ENCODE results near the gene YPEL4.

The YPEL4 gene

DNA sequence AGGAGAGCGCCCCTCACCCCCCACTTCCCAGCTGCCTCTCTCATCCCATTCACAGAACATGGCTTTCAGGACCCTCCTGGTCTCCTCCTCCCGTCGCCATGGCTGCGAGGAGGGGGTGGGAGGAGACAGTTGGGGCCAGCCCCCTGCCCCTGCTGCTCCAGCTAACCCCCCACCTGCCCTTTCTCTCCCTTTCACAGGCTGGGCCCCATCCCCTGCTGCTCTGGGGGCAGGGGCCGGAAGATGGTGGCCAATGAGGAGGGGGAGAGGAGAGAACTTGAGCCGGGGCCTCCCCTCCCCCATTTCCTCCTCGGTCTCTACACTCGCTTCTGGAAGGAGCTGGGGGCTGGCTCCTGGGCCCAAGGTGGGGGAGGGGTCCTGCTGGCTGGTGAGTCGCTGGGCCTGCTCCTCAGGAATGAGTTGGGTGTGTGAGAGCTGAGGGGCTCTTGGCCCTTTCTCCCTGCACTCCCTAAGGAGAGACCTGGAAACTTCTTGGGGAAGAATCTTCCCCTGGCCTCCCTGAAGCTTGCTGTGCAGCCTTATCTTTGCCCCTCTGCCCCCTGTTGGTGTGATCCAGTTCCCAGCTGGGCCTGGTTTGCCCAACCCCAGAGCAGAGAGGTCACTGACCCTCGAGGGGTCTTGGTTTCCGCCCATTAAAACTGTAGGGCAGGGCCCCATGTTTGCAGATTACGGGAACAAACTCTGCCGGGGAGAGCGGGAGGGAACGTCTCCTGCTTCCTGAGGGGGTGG is 10.2 kb downstream of the YPEL4 start:
- no peak overlapping the region for H3K4me3 ChIP-seq (ENCODE audit: low read depth, low read length)
- TF ChIP-seq, protein P1, sequence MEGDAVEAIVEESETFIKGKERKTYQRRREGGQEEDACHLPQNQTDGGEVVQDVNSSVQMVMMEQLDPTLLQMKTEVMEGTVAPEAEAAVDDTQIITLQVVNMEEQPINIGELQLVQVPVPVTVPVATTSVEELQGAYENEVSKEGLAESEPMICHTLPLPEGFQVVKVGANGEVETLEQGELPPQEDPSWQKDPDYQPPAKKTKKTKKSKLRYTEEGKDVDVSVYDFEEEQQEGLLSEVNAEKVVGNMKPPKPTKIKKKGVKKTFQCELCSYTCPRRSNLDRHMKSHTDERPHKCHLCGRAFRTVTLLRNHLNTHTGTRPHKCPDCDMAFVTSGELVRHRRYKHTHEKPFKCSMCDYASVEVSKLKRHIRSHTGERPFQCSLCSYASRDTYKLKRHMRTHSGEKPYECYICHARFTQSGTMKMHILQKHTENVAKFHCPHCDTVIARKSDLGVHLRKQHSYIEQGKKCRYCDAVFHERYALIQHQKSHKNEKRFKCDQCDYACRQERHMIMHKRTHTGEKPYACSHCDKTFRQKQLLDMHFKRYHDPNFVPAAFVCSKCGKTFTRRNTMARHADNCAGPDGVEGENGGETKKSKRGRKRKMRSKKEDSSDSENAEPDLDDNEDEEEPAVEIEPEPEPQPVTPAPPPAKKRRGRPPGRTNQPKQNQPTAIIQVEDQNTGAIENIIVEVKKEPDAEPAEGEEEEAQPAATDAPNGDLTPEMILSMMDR (IDR thresholded peaks at IDR 0.05; ENCODE audit: low read depth, low read length): peak; percentile 20
- TF ChIP-seq POLR2A (IDR thresholded peaks at IDR 0.05; ENCODE audit: extremely low read depth, insufficient read length) (peak; percentile 31), MYC (IDR thresholded peaks at IDR 0.05; ENCODE audit: low read depth, low read length) (no peak; the same call in 1 of the 2 replicates)
- TF ChIP-seq, protein P2, sequence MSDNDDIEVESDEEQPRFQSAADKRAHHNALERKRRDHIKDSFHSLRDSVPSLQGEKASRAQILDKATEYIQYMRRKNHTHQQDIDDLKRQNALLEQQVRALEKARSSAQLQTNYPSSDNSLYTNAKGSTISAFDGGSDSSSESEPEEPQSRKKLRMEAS (IDR thresholded peaks at IDR 0.05; ENCODE audit: low read depth, low read length): 0 out of 2 replicates have a peak, but pooled peaks have one; percentile 35
- peak; percentile 91 for DNase-seq (ENCODE audit: low read depth)

DNA sequence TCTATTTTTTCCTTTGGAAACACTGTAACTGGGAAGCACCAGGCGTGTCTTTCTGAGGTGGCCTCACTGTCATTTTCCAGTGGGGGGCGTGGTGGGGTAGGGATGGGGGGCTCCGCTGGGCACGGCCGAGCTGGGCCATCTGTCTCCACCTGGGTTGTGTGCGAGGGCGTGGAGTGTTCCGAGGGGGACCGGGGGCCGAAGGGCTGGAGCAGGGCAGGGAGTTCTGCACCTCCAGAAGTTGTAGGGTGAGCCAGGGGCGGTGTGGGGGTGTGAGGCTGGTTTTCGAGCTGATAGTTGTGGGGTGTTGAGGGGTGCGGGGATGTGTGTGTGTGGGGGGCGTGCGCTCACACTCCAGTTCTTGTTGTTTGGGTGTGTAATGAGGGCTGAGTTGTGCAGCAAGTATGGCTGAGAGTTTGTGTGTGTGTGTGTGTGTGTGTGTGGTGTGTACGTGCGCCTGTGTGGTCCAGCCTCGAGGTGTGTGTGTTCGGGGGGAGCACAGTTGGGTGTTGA is 10.8 kb downstream of the YPEL4 start:
- TF ChIP-seq, protein P1 (IDR thresholded peaks at IDR 0.05; ENCODE audit: low read depth, low read length): no peak
- no peak for TF ChIP-seq MYC (IDR thresholded peaks at IDR 0.05; ENCODE audit: low read depth, low read length)
- TF ChIP-seq, protein P2 (IDR thresholded peaks at IDR 0.05; ENCODE audit: low read depth, low read length): no peak
- TF ChIP-seq POLR2A (IDR thresholded peaks at IDR 0.05; ENCODE audit: extremely low read depth, insufficient read length): no peak
- DNase-seq (ENCODE audit: low read depth): no peak
- no peak overlapping the region for H3K4me3 ChIP-seq (ENCODE audit: low read depth, low read length)

DNA sequence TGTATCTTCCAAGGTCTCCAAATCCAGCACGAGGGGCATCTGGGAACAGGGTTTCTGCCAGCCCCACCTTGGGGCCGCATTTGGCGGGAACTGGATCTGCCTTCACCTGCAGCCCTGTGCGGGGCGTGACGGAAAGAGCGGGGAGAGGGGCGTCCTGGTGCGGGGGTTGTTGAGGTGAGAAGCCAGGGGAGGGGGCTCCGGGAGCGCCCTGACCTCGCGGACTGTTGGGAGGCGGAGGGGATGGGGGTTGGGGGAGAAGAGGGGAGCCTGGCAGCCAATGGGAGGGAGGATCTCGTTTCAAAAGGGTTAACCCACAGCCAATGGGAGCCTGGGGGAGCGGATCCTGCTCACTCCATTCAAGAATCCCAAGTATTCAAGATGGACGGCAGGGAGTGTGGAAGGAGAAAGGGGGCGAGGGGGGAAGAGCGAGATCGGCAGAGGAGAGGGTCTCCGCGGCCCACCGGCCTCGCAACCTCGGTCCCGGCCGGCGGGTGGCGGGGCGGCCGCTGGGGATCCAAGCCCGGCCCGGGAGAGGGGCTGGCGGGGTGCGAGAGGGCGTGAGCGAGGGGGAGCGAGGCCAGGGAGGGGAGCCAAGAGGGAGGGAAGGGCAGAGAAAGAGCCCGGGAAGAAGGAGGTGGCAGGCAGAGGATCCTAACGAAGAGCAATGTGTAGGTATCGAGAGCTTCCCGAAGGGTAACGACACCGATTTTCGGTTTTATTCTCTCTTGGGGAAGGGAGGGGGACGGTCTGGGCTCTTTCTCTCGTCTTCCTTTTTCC is 11.5 kb downstream of the YPEL4 start:
- DNase-seq (ENCODE audit: low read depth): no peak
- no peak overlapping the region for H3K4me3 ChIP-seq (ENCODE audit: low read depth, low read length)
- TF ChIP-seq MYC (IDR thresholded peaks at IDR 0.05; ENCODE audit: low read depth, low read length): no peak
- TF ChIP-seq, protein P2 (IDR thresholded peaks at IDR 0.05; ENCODE audit: low read depth, low read length): no peak
- TF ChIP-seq, protein P1 (IDR thresholded peaks at IDR 0.05; ENCODE audit: low read depth, low read length): no peak
- TF ChIP-seq POLR2A (IDR thresholded peaks at IDR 0.05; ENCODE audit: extremely low read depth, insufficient read length): no peak

GRCh38 chr11:57637626-57638004 is 12.1 kb downstream of the YPEL4 start:
- DNase-seq (ENCODE audit: low read depth): no peak
- no peak overlapping the region for H3K4me3 ChIP-seq (ENCODE audit: low read depth, low read length)
- TF ChIP-seq, protein P2 (IDR thresholded peaks at IDR 0.05; ENCODE audit: low read depth, low read length): no peak
- TF ChIP-seq POLR2A (IDR thresholded peaks at IDR 0.05; ENCODE audit: extremely low read depth, insufficient read length): no peak
- TF ChIP-seq MYC (IDR thresholded peaks at IDR 0.05; ENCODE audit: low read depth, low read length): no peak
- TF ChIP-seq, protein P1 (IDR thresholded peaks at IDR 0.05; ENCODE audit: low read depth, low read length): no peak

DNA sequence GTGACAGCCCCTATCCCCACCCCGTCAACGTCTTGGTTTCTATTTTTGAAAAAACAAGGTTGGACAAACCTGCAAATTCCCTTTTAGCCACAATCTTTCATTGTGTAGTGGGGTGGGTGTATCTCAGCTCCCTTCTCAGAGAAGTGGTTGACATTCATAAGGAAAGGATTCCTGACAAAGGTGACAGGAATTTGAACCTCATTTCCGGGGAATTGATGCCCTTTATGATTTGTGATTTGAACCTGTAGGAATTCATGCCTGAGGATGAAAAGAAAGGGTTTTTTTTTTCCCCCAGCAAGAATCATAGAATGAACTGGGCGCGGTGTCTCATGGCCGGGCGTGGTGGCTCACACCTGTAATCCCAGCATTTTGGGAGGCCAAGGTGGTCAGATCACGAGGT is 14.5 kb downstream of the YPEL4 start:
- H3K4me3 ChIP-seq (ENCODE audit: low read depth, low read length): no peak overlapping the region
- TF ChIP-seq MYC (IDR thresholded peaks at IDR 0.05; ENCODE audit: low read depth, low read length): no peak
- DNase-seq (ENCODE audit: low read depth): no peak

- no peak for DNase-seq (ENCODE audit: low read depth)
- TF ChIP-seq, protein P1 (IDR thresholded peaks at IDR 0.05; ENCODE audit: low read depth, low read length): no peak
- TF ChIP-seq, protein P2 (IDR thresholded peaks at IDR 0.05; ENCODE audit: low read depth, low read length): no peak
- no peak for TF ChIP-seq POLR2A (IDR thresholded peaks at IDR 0.05; ENCODE audit: extremely low read depth, insufficient read length)
- no peak for TF ChIP-seq MYC (IDR thresholded peaks at IDR 0.05; ENCODE audit: low read depth, low read length)
- H3K4me3 ChIP-seq (ENCODE audit: low read depth, low read length): no peak overlapping the region
Measured at GRCh38 chr11:57634311-57634710, 15.4 kb downstream of the YPEL4 start.

All from NB4 (cell line).